NCI-H748 treated with DMSO at 0.1 percent for 48 hours (cell line): Measurements from ENCODE around the gene TUB.
A peak's percentile ranks its signal among the peaks of the same experiment; 100 is the strongest.

Experiments used
- DNase-seq: peaks from one replicate; lab custom pipeline; 2025; lab: John Stamatoyannopoulos, UW

TUB gene

DNA sequence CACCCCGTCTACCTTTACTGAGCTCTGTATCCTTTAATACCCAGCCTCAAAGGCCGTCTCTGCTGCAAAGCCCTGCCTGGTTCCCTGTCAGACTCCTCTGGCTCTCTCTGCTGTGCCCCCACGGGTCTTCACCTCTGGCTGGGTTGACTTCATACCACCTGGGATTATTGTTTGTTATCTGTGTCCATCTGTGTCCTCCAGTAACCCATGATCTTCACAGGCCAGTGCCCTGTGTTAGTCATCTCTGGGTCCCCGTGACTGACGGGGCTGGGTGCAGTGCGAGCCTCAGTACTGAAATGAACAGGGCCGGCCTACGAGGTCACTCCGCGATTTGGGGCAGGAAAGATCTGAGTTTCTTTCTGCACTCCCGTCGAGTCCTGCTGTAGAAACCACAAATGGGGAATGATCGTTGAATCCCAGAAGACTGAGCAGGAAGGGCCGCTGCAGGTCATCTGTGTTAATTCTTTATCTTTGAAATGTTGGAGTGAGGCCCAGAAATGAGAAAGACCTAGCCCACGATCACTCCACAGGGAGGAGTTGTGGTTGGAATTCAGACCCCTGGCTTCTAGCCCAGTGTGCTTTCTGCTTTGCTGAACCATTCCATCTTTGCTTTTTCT lies 12.3 kb upstream of the TUB start:
- DNase-seq, result no peak

DNA sequence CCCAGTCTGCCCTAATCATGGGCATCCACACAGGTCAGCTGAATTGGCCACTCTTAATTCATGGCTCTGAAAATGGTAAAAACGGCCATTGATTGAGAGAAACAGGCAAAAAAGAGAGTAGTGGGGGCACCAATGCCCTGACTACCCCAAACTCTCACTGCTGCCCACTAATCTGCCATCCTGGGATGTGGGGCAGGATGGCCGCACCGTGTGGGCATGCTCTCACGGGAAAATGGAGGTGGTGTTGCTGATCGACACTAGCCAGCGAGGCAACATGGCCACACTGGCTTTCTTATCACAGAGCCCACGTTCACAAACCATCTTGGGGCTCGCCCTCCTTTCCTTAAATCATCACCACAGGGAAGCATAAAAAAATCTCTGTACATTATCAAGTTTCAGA lies 11.2 kb upstream of the TUB start:
- DNase-seq, result no peak

DNA sequence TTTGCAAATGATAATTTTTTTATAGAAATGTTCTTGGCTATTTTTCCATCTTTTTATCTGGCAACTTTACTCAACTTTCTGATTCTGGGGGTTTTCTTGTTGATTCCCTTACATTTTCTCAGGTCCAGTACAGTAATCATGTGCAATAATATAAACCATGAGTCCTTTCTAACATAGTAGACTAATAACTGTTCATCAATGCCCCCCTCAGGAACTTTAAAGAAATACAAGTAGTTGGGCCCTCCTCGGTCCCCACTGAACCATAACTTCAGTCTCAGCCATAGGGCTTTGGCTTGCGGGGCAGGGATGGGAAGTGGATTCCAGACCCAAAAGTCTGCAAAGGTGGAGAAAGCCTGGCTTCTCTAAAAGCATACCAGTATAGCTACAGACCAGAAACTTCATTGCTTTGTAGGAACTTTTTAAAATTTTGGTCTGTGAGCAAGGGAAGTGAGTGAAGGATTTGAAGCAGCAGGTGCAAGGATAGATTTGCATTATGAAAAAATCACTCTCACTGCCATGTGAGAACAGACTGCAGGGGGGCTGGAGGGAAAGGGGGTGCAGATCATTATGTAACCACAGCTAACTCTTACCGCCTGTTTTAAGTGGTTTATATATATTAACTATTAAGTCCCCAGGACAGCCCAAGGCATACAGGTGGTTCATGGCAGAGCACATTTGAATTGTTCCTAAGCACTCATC lies 10.4 kb upstream of the TUB start:
- DNase-seq, result no peak

DNA sequence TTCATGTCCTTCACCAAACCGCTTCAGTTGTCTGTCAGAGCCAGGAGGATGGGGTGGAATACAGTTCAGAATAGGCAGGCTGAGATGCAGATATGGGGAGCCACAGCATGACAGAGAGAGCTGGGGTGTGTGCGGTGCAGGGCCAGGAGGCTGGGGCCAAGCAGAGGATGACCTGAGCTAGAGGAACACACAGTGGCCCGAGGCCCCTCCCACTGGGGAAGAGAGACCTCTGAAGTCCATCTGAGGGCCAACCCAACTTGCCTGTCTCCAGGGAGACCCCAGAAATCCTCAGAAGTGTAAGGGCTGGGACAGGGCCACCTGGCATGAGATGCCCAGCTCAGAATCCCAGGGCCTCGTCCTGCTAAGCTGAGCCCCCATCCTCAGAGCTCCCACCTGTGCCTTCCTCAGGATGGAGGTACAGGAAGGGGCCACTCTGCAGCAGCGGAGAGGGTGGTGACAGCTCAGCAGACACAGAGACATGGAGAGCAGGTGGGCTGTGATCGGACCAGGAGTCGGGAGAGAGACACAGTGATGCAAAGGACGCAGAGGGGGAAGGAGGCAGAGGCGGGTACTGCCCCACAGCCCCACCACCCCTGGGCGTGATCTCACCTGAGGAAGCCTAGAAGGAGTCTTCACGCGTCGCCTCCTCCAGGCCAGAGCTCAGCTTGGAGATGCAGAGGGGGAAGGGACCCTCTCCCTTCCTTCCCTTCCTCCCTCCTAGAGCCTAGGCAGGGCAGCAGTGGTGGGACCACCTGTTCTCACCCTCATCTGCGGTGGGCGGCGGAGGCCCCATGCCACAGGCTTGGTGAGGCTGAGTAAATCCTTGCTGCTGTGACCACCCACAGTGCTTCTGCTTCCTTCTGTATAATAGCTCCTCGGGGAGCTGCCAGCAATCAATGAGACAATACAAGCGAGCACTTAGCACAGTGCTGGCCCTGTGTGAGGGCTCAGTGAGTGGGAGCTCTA lies 9.1 kb upstream of the TUB start:
- DNase-seq, result no peak

DNA sequence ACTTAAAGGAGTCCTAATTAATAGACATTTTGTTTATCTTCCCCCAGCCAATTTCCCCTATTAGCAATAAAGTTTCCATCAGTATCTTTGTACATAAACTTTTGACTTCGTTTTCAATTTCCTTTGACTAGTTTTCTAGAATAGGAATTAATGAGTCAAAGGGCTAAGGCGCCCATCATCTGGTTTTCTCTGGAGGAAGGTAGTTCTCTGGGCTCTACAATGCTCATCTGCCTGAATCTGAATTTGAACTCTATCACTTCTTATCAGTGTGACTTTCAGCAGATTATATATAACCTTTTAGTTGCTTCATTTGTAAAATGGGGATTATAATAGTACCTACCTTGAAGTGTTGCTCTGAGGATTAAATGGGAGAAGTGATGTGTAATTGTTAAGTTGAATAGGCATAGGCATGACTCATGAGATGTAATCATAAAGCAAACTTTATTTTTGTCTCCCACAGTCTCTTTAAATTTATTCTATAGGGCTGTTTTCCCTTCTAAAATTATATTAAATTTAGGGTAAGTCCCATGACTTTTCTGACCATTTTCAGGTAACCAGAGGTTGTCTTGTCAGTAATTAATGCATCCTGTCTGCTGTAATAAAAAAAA lies 5.8 kb upstream of the TUB start:
- DNase-seq, result no peak

DNA sequence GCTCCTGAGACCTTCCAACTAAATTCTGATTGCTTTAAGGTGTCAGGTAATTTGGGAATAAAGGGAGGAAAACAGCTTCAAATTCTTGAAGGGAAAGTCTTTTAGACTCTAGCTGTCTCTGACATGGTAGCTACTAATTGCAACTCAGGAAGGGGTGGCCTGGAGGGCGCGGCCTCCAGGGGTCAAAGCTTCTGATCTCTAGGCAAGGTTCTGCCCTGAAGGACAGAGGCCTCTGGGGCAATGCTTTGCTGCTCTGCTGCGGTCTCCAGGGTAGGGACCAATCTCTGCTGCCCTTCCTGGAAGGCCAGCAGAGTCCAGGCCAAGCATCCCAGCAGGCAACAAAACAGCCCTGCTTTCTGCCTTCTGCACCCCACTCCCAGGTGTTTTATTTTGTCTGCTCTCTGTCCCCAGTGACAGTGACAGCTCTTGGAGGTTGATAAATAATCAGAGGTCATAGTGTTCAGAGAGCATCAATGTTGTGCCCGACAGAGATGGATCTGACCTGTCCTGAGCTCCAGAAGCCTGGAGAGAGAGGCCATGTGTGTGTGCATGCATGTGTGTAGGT lies 1.8 kb upstream of the TUB start:
- DNase-seq, result no peak

DNA sequence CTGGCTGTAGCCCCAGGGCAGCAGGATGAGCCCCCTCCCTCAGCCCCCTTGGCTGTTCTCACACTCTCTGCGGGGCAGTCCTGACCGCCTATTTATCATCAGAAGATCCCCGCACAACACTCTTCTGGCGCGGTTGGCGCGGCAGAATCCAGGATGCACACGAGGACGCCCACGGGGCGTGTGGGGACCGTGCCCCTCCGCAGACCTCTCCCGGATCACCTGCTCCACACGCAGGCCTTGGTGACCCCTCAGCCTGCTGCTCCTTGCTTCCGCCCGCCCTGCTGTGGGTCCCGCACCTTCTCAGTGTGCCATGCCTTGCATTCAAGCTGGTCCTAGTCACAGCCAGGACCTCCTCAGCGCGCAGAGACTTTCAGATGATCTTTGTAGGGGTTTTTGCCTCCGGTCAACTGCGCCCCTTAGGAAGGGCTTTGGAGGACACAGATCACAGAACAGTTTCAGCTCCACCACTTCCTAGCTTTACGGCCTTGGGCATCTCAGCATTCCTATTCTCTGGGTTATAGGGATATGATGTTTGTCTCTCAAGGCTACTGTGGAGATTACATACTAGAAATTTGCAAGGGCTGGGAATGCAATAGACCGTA lies 841 bp upstream of the TUB start:
- DNase-seq, result no peak

DNA sequence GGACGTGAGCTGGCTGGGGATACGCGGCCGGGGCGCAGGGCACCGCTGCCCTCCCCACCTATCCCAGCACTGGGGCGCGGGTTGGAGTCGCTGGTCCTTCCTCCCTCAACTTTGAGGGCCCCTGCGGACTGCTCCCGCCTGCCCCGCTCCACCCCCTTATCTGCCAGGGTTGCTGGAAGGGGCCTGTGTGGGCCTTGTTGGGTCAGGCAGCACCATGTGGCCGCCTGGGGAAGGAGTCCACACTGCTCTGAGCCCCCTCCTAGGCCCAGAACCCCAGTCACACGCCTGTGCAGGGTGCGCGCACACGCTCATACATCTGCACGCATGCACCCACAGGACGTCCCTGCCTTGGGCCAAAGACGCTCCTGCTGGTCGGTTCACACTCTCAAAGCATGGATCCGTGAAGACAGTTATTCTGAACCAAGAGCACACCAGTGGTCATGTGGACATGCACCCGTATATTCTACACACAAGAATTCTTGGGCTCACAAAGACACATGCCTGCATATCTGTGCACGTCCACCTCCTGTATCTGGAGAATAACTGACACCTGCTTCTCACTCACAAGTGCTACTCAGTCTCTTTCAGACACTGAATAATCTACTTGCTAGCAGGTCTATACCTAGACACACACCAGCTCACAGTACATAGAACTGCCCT lies 710 bp downstream of the TUB start:
- no peak for DNase-seq

DNA sequence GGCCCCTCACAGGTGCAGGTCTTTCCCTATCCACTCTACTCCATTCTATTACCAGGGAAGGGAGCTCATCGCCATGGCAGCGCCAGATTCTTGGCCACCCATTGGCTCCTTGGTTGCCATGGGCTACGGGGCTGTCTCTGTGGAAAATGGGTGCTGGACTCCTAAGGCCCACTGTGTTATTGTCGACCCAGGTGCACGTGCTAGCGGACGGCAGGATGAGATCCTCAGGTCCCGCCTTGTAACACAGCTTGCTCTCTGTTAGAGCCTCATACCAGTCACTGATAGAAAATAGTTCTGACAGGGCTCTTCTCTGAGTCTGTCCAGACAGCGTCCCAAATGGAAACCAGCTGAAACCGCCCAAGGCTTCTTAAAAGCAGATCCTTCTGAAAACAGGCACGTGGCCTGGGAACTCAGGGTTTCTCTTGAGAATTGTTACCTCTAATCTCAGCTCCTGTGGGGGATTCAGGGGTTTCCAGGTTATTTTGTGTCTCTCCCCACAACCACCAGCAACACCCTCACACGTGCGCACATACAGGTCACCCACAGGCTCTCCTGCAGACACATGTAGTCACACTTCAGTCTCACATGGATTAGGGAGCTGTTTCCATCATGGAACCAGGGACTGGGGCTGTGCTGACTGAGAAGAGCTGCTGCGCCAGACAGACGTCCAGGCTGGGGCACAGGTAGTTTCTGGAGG lies 1.5 kb downstream of the TUB start:
- no peak for DNase-seq

DNA sequence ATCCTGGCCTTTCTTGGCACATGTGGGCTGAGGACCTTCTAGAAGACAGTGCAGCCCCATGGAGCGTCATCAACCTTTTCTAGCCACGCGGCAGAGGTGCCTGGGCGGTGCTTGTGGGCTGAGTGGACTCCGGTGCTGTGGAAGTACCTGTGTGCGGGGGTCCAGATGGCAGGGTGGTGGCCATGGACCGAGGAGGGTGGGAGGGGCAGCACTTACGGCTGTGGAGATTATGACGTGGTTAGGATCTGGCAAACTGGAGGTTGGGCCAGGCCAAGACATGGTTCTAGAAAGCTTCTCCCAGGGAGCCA lies 2.0 kb downstream of the TUB start:
- DNase-seq, result no peak

DNA sequence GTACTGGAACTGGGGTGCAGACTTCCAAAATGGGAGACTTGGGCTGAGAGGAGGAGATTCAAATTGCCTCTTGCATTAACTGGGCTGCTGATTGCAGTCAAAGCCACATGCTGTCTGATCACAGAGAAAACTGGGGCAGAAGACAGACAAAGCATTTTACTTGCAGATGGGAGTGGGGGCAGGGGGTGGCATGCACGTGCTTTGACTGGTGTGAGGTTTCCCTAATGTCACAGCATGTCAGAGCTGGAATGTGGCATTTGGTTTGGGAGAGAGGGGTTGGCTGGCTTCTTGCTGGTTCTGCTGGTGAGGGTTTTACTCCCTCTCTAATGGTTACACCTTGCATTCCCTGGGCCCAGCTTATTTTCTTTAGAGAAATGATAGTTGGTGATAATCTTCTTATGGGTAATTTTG lies 2.9 kb downstream of the TUB start:
- DNase-seq, result no peak

DNA sequence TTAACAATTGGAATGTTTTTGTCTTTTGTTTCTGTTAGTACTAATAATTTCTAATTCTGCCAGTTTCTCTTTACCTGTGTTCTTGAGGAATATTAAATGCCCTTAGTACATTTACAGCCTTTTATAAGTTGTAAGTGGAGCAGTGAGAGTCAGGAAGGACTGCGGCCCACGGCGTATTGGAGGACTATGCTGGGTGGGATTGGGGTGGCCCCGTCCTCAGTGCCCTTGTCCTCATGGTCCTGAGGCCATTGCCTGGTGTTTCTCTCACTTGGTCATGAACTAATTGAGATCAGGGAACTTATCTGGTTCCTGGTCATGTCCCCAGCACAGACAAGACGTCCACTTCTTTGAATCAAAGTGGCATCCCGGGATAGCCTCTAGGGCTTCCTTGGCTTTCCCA lies 3.3 kb downstream of the TUB start:
- DNase-seq, result no peak

DNA sequence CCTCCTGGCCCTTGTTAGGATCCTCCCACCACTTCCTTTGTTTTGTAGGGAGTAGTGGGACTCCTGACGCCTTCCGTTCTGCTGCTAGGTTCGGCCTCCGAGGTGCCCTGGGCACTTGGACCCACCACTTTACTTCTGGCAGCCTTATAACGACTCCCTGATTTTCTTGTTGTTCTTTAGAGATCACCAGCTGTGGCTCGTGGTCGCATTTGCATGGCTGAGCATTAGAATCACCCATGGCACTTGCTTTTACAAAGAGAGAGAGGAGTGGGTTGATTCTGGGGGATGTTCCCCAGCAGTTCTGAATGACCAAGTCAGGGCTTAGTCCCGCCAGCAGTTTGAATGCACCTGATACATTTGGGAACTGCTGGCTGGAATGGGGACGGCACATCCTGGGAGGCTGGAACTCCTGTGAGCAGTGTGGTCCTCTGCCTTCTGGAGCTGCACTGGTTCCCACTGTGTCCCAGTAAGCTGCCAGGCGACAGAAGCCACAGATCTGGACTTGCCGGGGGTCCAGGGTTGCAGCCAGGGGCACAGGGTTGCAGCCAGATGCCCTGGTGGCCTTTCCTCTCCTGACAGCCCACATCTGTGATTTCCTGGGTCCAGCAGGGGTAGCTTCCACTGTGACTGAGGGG lies 4.1 kb downstream of the TUB start:
- no peak for DNase-seq

DNA sequence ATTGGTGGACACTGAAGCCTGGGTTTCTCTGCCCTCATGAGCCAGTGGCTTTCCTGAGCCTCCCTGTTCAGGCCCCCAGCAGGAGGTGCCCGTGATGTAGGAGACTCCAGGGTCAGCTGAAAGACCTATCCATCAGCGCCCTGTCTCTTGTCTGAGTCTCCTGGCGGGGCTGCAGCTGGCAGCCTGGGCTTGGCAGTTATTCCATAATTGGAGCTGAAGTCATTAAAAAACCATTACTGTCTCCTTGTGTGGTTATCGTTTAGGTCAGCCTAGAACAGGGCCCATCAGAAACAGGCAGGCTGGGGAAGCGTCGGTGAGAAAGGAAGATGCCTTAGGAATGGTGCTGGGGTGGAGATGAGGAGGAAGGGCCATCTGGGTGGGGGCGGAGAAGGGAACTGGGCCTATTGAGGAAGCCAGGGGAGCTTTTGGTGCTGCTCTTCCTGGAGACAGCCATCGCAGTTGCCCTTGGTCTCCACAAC lies 5.0 kb downstream of the TUB start:
- peak; percentile 61 for DNase-seq

DNA sequence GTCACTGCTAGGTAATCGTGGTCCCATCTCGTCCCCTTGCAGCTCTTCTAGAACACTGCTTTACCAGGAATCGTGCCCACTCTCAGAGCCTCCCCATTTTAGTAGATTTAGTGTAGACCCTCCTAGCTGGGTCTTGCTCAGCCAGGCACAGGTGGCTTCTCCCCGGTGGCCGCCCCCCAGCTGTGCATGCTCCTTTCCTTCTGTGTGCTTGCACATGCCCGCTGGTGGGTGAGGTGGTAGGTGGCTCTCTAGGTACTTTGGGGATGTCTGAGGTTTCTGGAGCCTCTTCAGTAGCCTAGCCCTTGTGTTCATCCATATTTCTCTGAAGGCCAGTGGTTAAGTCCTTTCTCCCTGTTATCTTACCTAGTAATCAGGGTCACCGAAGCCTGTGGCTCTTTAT lies 5.6 kb downstream of the TUB start:
- DNase-seq, result no peak

DNA sequence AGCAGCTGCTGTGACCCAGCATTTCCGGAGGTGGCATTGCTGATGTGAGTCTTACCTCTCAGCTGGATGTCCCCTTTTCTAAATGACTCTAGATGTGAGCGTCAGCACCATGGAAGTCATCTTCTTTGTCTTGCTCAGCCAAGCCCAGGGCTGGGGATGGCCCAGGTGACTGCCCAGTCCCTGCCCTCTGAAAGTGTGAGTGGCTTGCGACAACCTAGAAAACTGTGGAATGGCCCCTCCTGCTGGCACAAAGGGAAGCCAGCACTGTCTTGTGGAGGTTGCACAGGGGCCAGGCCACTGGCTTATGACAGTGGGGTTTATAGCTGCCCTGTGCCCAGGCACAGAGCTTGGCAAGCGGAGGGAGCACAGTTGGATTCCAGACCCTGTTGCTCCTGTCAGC lies 6.2 kb downstream of the TUB start:
- no peak for DNase-seq

DNA sequence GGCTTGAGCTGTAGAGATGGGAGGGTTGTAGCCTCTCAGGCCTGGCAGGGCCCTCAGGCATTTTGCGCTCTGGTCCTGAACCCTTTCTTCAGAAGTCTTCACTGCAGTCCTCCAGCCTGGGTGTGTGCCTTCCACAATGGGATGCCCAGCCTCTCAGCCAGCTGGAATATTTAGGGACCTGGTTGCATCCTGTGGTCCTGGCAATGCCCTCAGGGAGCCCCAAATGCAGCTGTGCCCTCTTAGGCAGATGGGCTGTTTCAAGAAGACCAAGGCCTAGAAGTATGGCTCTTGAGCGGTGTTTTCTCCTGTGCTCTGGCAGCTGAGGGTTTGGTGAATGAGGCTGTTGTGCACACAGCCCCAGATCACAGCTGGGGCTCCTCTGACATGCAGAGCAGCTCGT lies 6.7 kb downstream of the TUB start:
- DNase-seq, result no peak

DNA sequence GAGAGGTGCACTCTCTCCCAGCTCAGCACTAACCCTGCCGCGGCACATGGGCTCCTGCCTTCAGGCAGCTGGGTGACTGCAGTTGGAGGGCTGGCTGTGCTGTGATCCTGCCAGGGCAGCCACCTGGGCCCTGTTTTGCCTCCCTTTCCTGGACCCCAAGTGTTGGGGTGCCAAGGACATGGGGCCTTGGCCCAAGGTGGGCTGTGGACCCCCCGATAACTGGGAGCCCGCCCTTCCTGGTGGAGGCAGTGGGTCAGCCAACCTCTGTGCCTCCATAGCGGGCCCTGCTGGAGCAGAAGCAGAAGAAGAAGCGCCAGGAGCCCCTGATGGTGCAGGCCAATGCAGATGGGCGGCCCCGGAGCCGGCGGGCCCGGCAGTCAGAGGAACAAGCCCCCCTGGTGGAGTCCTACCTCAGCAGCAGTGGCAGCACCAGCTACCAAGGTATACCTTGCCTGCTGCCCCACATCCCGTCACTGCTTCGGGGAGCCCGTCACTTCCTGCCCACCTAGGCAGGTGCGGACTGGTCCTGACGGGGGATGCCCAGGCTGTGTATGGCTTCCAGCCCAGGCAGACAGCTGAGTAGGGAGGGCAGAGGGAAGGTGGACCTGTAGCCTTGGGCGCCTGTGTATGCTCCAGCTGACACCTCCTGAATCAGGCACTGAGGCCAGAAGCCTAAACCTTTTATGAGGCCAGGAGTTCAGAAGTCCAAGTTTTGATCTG lies 8.9 kb downstream of the TUB start:
- no peak for DNase-seq

DNA sequence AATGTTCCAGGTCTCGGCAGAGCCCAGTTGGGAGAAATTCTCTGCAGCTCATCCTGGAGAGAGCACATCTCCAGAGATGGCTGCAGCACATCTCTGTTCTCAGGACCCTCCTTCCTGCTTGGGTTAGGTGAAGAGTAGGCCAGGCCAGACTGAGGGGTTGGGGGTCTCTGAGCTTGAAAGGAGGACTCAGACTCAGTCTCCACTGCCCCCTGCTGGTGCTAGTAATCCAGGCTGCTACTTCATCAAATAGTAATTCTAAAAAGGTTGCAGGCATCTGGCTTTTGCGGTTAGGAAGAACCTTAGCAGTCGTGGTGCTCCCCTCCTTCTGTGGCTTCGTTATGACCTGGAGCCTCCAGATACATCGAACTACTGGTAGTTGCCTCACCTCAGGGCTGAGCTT lies 9.7 kb downstream of the TUB start:
- no peak for DNase-seq

DNA sequence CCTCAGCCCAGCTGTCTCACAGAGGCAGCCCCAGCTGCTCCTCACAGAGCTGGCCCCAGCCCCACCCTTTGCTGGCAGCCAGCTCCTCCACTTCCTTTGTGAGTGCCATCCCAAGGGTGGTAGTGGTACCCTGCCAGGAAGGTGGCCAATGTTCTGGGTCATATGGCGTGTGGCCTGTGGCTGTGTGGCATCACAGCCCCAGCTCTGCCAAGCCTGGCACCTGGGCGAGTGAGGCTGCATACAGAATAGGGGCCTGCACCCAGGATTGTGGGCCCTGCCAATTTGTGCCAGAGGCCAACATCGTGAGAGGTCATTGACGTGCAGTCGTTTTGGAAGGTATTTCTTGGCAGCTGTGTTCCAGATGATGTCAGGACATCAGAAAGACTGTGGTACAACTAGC lies 10.7 kb downstream of the TUB start:
- DNase-seq, result no peak
